NK-92 treated with Interleukin-12 subunit alpha and Interleukin-12 subunit beta, amount 100 ng/mL, for 24 hours (cell line): Measurements from ENCODE around the gene MBD2.

ENCODE experiments used
- DNase-seq: peaks from one replicate; lab custom pipeline; 2025; lab: John Stamatoyannopoulos, UW

The MBD2 gene

GRCh38 chr18:54202851-54203250, 21.6 kb downstream of the MBD2 start:
- no peak for DNase-seq

GRCh38 chr18:54197747-54198411, 26.6 kb downstream of the MBD2 start:
- DNase-seq: no peak

GRCh38 chr18:54193786-54194185, 30.7 kb downstream of the MBD2 start:
- no peak for DNase-seq

- no peak for DNase-seq
Measured at GRCh38 chr18:54192900-54193299, 31.6 kb downstream of the MBD2 start.

GRCh38 chr18:54192415-54192814, 32.1 kb downstream of the MBD2 start:
- no peak for DNase-seq

- no peak for DNase-seq
Measured at GRCh38 chr18:54191352-54191751, 33.1 kb downstream of the MBD2 start.

GRCh38 chr18:54187372-54187771, 37.1 kb downstream of the MBD2 start:
- DNase-seq: no peak

- no peak for DNase-seq
Measured at GRCh38 chr18:54184836-54185235, 39.6 kb downstream of the MBD2 start.

- no peak for DNase-seq
Measured at GRCh38 chr18:54183390-54183789, 41.1 kb downstream of the MBD2 start.

- DNase-seq: no peak
Measured at GRCh38 chr18:54181856-54182602, 42.4 kb downstream of the MBD2 start.

GRCh38 chr18:54173980-54174630, 50.4 kb downstream of the MBD2 start:
- no peak for DNase-seq

GRCh38 chr18:54173250-54173649, 51.2 kb downstream of the MBD2 start:
- DNase-seq: no peak

- DNase-seq: no peak
Measured at GRCh38 chr18:54169431-54170403, 54.8 kb downstream of the MBD2 start.

GRCh38 chr18:54165450-54165849, 59.0 kb downstream of the MBD2 start:
- DNase-seq: no peak

GRCh38 chr18:54163453-54163852, 61.0 kb downstream of the MBD2 start:
- no peak for DNase-seq

GRCh38 chr18:54162431-54162830, 62.0 kb downstream of the MBD2 start:
- no peak for DNase-seq

- no peak for DNase-seq
Measured at GRCh38 chr18:54161267-54161666, 63.2 kb downstream of the MBD2 start.

GRCh38 chr18:54159906-54160305, 64.6 kb downstream of the MBD2 start:
- DNase-seq: no peak

- no peak for DNase-seq
Measured at GRCh38 chr18:54157646-54158385, 66.7 kb downstream of the MBD2 start.

GRCh38 chr18:54155412-54155811, 69.1 kb downstream of the MBD2 start:
- DNase-seq: no peak

- DNase-seq: no peak
Measured at GRCh38 chr18:54154231-54154630, 70.2 kb downstream of the MBD2 start.
